ENCODE data around the gene CDIP1.

Gene CDIP1

DNA sequence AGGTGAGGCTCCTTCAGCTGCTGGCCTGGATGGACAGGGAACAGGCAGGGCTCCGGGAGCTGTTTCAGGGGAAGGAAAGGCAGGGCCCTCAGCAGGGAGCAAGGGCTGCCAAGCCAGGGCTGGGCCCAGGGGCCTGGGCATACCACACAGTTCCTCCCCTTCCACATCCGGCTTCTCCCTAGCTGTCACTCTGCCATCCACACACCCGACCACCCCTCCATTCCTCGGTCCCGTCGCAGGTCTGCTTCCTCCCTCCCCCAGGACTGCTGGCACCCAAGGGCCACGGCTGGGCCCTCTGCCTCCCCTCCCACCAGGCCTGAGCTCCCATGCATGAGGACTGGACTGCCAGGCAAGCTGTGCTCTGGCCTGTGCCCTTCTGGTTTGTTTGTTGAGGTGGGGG, 24.0 kb downstream of the CDIP1 start:
- no peak for DNase-seq (ENCODE audit: low read depth, low spot score)

DNA sequence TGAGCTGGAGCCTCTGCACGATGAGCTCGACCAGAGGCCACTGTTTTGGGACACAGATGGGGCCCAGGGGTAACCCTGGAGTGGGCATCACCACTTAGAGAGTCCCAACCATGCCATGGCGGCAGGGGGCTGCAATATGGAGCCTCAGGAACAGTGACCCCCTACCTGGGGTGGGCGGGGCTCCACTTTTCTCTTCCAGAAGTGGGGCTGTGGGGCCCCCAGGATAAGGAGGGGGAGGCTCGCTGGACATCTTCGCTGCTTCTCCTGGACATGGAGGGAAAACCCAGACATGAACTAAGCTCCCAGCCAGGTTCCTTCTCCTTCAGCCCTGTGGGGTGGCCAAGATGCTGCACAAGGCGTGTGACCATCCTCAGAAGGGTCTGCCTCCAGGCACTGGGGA, 24.7 kb downstream of the CDIP1 start:
- DNase-seq (ENCODE audit: low read depth, low spot score): no peak

DNA sequence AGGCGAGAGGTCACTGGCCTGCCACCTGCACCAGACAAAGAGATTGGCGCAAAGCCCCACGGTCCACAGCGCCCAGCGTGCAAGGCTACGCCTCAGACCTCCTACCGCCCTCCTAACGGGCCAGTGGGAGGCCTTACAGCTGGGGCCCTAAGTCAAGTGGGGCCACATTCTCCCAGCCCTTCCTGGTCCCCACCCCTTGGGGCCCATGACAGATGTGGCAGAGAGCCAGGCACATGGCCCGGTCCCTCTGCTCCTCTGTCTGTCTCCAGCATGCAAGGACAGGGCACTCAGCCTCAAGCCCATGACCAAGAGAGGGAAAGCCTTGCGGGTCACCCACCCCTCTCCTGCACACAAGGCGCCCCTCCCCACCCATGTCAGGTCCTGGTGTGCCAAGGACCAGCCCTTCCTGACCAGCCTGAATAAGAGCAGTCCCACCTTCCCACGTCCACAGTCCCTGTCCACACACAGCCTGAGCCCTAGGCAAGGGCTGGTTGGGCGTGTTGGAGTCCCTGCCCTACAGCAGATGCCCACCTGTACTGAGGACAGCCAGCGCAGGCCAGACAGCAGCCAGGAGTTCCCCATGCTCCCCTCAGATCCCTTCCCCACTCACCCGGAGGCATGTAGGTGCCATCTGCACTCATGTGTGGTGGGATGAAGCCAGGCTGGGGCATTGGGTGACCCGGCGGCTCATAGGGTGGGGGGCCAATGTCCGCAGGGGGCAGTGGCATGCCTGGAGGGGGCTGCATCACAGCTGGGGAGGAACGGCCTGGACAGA, 25.3 kb downstream of the CDIP1 start:
- DNase-seq (ENCODE audit: low read depth, low spot score): no peak

DNA sequence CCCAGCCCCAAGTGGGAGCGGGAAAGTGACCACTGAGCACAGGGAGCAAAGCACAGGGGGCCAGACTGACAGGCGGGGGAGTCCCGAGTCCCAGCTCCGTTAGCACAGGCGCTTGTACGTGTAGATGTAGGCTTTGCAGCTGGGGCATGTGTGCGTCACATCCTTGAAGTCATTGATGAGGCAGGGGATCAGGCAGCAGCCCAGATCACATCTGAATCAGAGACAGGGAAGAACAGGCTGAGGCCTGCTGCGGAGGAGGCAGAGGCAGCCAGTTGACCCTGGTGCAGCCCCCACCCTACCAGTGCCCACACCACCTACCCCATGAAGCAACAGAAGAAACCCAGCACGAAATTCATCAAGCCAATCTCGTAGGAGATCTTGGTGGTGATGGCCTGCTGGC, 26.1 kb downstream of the CDIP1 start:
- no peak for DNase-seq (ENCODE audit: low read depth, low spot score)

DNA sequence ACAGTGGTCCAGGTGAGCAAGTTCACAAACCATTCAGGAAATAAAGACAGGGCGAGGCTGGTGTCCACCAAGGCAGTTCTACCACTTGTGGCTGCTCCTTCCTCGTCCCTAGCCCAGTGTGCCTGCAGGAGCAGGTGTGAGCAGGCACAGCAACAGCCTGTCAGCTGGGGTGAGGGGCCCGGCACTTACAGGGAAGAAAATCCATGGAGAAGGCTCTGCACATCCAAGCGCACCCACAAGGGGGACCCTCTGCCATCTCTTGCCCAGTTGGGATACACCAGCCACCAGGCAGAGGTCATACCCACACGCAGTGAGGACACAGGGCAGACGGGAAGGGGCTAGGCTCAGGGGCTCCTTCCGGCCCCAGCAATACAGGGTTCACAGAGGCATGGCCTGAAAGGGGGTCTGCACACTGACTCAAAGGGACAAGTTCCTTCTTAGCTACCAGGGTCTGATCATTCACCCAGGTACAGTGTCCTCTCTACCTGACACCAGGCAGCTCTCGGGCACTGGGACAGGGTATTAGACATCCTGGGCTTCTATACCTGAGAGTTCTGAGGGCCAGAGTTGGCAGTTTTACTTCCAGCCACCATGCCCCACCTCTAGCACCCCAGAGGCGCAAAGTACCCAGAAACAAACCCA, 27.0 kb downstream of the CDIP1 start:
- DNase-seq (ENCODE audit: low read depth, low spot score): no peak

DNA sequence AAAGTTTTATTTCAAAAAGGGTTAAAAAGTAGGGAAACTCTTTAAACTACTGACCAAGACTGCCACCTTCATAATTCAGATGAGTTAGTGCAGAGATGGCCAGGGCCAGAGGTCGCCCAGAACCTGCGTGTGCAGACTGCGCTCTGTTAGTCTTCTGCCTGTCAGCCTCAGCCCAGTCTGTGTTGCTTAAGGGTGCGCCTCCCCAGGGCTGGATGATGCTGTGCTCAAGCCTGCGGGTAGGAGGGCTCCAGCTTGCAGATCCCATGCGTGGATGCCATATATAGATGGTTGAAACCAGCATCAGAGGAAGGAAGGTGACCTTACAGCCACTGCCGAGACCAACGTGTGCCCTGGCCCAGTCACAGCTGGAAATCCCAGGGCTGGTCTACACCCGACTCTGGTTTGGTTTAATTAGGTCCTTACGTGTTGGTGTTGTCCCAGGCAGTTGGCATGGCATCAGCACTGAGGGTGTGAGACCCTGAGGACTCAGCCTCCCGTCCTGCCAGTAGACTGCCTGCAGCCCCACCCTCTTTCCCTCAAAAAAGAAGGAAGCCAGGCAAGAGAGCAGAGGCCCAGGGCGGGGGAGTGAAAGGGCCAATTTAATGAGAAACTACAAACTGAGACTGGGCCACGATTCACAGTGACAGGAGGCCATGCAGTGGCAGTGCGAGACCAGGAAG, 27.7 kb downstream of the CDIP1 start:
- DNase-seq (ENCODE audit: low read depth, low spot score): no peak

DNA sequence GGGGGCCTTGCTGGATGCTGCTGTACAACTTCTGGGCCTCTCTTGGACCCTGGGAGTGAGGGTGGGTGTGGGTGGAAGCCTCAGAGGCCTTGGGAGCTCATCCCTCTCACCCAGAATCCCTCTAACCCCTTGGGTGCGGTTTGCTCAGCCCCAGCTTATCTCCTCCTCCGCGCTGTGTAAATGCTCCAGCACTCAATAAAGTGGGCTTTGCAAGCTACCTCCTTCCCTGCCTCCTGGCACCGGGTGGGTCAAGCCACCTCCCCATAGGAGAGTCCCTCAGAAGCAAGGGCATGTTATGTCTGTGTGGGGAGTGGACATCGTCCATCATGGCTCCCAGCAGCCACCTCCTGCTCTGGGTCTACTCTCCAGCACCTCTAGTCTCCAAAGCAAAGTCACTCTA, 28.4 kb downstream of the CDIP1 start:
- DNase-seq (ENCODE audit: low read depth, low spot score): no peak

DNA sequence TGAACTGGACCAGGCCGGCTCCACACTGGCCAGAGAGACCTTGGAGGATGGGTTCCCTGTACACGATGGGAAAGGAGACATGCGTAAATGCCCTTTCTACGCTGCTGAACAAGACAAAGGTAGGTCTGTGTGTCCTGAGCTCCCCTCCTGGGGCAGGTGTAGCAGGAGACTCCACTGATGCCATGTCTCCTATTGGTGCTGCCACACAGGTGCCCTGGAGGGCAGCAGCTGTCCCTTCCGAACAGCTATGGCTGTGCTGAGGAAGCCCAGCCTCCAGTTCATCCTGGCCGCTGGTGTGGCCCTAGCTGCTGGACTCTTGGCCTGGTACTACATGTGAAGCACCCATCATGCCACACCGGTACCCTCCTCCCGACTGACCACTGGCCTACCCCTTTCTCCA, 29.2 kb downstream of the CDIP1 start:
- no peak for DNase-seq (ENCODE audit: low read depth, low spot score)

DNA sequence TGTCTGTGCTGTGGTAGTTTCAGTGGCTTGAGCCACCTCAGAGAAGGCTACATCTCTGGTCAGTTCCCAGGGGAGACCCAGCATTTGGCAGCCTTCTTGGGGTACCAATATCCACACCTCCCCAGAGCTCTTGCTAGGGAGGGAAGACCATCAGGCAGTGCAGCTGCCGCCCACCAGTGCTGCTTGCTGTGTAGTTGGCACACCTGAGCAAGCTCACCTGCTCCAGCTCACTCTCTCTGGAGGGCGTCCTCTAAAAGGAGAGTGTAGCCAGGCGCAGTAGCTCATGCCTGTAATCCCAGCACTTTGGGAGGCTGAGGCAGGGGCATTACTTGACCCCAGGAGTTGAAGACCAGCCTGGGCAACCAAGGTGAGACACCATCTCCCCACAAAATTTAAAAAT, 29.8 kb downstream of the CDIP1 start:
- DNase-seq (ENCODE audit: low read depth, low spot score): no peak

DNA sequence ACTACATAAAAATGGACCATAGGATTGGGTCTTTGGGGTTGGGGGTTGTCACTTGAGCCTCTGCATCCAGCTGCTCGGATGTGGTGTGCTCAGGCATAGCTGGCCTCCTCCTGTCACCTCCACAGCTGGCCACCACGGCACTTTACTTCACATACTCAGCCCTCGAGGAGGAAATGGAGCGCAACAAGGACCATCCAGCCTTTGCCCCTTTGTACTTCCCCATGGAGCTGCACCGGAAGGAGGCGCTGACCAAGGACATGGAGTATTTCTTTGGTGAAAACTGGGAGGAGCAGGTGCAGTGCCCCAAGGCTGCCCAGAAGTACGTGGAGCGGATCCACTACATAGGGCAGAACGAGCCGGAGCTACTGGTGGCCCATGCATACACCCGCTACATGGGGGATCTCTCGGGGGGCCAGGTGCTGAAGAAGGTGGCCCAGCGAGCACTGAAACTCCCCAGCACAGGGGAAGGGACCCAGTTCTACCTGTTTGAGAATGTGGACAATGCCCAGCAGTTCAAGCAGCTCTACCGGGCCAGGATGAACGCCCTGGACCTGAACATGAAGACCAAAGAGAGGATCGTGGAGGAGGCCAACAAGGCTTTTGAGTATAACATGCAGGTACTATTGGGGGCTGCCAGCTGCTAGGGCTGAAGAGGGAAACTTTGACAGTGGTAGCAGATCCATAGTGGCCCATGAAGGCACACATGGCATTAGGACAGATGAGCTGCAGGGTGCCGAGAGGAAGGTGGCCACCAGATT, 30.8 kb downstream of the CDIP1 start:
- no peak for DNase-seq (ENCODE audit: low read depth, low spot score)

DNA sequence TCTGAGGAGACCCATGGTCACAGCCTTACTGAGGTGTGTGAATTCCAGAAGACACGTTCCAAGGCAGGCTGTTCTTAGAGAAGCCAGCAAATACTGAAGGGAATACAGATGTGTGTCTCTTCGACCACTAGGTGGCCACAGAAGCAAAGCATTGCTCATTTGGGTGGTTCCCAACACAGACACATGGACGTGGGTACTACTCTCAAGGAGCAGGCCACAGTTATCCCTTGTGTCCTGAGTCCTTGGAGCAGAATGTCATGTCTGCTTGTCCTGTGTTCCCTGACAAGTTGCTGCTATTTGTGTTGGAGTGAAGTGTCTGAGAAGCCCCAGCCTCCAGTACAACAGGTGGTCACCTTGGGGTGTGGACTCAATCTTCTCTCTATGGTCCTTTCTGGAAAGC, 32.1 kb downstream of the CDIP1 start:
- DNase-seq (ENCODE audit: low read depth, low spot score): peak; percentile 23

DNA sequence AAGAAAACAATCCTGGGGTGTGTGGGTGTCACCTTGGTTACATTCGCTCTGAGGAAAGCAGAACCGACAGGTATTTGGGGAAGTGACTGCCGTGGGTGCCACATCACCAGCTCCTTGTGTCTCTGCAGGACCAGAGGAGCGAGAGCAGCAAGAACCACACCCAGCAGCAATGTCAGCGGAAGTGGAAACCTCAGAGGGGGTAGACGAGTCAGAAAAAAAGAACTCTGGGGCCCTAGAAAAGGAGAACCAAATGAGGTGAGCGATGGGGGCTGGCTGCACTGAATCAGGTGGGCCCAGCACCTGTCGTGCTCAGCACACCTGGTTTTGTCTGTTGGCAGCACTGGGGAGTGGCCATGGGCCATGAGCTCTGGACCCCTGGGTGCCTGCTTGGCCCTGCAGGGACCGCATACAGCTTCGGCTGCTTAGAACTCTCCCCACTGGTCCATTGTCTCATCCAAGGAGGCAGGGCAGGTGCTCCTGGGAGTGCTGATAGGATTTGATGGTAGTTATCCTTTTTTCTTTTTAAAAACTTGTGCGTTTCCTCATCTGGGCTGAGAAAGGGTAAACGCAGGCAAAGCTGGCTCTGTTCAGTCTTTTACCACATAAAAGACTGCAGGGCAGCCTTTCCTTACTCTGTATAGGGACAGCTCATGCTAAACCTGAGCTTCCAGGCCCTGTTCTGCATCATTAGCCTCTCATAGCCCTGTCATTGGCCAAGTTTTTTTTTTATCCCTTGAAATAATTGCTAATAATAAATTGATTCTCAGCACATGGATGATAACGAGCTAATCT, 33.0 kb downstream of the CDIP1 start:
- peak; percentile 54 for DNase-seq (ENCODE audit: low read depth, low spot score)

DNA sequence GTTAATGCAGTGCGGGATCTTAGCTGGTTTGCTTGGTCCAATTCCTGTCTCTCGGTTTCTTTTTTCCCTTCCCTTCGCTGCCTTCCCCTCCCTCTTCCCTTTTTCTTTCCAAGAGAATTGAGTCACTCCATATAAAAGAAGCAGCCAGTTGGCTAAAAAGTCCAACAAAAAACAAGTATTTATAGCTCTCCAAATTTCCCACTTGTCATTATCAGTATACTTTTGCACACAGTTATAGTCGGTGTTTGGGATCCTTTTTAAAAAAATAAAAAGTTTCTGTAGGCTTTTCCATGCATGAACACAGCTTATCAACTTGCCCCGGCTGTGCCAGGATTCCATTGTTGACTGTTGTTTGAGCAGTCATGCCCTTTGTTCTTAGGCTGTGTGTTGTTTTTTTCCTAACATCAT, 37.5 kb downstream of the CDIP1 start:
- DNase-seq (ENCODE audit: low read depth, low spot score): no peak

DNA sequence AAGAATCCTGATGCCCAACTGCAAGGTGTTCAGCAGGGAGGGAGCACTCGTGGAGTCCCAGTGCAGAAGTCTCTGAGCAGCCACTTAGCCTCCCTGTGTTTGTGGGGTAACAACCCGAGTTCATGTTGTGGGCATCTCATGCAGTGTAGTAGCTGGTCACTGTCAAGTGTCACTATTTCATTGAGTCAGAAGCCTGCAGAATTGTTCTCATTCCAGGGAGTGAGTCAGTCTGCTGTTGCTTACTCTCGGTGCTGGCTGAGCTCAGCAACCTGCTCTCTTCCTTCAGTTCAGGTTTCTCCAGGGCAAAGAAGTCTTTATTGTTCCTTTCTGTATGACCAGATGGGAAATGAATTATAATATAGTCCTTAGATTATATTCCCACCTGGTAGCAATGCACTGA, 38.3 kb downstream of the CDIP1 start:
- DNase-seq (ENCODE audit: low read depth, low spot score): no peak

DNA sequence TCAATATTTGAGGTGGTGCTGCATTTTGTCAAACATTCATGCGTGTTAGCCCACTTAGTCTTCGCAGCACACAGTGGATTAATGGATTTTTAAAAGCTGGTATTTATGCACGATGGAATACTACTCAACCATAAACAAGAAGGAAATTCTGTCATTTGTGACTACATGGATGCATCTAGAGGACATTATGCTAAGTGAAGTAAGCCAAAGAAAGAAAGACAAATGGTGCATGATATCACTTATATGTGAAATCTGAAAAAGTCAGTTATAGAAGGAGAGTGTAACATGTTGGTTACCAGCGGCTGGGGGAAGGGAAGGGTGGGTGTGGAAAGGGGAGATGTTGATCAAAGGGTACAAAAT, 39.4 kb downstream of the CDIP1 start:
- no peak for DNase-seq (ENCODE audit: low read depth, low spot score)

DNA sequence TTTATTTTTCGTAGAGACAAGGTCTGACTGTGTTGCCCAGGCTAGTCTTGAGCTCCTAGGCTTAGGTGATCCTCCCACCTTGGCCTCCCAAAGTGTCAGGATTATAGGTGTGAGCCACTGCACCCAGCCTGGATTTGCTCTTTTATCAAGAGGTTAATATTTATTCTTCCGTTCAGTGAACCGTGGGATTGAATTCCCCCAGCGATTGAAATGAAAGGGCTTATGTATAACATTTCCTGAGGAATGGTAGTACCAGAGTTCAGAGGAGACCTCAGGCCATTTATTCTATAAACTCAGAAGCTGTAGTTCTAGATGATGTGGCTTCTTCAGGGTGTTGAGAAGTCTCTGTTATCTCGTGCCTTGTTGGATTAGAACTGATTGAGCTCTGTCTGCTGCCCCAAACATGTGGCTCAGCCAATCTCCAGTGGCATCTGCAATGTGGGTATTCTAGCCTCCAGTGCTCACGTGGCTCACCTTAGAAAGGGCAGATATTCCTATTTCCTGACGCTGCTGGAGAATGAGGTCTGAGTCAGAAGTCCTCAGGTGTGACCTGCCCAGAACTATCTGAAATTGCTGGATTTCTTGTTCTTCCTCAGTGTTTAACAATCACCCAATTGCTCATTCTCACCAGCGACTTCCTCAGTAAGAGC, 39.9 kb downstream of the CDIP1 start:
- no peak for DNase-seq (ENCODE audit: low read depth, low spot score)

DNA sequence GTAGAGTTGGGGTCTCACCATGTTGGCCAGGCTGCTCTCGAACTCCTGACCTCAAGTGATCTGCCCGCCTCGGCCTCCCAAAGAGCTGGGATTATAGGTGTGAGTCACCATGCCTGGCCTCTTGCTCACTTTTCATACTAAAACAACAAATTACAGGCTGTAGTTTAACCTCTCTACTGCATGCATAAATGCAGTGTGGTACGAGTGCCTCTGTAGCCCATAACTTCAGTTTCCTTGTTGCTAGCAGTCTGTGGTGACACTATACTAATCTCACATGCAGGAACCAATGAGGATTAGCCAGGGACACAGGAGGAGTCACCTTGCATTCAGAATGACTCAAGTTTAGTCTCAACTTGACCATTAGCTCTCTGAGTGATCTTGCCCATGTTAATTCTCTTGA, 42.3 kb downstream of the CDIP1 start:
- no peak for DNase-seq (ENCODE audit: low read depth, low spot score)

DNA sequence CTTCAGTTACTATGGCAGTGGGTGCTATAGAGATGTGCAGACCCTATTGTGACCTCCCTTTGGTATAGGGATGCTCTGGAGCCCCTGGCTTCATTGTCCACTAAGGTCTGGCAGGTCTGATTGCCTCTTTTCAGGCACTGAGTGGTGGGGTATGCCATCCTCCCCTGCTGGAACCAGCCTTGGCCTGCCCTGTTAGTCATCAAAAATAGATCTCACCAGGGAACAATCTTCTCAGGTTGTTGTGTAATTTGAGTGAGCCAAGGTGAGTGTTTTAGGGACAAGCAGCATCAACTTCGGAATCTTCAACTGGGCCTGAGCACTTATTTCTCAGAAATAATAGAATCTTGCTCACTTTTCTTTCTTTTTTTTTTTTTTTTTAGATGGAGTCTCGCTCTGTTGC, 42.8 kb downstream of the CDIP1 start:
- DNase-seq (ENCODE audit: low read depth, low spot score): no peak

DNA sequence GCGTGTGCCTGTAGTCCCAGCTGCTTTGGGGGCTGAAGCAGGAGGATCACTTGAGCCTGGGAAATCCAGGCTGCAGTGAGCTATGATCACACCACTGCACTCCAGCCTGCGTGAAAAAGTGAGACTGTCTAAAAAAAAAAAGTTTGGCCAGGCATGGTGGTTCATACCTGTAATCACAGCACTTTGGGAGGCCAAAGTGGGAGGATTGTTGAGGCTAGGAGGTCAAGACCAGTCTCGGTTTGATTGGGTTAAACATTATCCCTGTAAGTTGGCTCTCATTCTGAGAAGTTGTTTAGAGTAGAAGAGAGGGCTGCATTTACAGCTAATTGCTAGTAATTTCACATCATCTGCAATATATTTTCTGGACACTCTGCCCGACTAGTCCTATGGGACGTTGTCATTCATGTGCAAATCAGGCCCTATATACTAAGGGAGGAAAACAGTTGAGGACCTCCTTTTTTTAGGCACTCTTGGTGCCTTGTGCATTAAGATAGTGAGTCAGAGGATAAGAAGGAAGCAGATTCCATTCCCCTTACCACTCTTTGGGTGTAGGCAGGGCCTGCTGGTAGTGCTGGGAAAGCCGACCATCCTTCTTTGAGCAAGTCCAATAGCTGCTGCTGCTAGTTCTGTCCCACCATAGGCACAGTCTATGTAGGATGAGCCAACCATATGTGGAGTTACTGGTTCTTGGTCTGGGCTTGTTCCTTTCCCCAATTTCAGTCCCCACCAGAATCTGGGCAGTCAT, 43.7 kb downstream of the CDIP1 start:
- no peak for DNase-seq (ENCODE audit: low read depth, low spot score)

DNA sequence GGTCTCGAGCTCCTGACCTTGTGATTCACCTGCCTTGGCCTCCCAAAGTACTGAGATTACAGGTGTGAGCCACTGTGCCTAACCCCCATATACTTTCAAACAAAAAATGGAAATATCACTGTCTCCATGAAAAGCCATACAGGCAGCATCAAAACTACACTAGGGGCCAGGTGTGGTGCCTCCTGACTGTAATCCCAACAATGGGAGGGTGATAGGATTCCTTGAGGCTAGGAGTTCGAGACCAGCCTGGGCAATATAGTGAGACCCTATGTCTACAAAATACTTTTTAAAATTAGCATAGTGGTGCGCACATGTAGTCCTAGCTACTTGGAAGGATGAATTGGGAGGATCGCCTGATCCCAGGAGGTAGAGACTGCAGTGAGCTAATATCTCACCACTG, 46.7 kb downstream of the CDIP1 start:
- DNase-seq (ENCODE audit: low read depth, low spot score): no peak
